Measurements from ENCODE around the gene MCC.

DNA sequence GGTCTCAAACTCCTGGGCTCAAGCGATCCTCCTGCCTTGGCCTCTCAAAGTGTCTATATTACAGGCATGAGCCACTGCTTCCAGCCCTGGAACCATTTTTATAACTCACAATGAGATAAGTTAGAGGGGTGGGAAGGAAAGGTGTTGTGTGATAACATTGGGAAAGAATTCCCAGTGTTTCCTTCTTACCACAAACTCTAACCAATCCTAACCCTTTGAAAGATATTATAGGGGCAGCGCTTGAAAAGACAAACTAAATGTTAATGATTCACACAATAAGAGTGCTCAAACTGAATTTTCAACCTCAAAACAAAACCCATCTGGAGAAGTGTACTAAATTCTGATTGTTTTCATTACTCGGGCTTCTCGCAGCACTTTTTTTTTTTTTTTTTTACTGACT lies 163.2 kb downstream of the MCC start:
- TF ChIP-seq CTCF (IDR thresholded peaks at IDR 0.05; ENCODE audit: insufficient read depth, low read length): no peak
- no peak for TF ChIP-seq GABPA (IDR thresholded peaks at IDR 0.05; ENCODE audit: low read depth)
- no peak for TF ChIP-seq POLR2AphosphoS5 (IDR thresholded peaks at IDR 0.05; ENCODE audit: low read depth)
- TF ChIP-seq SPI1 (IDR thresholded peaks at IDR 0.05; ENCODE audit: borderline replicate concordance, low read depth): no peak
- no peak for TF ChIP-seq REST (IDR thresholded peaks at IDR 0.05; ENCODE audit: insufficient replicate concordance, low read depth)
